Neuronal stem cell (in vitro differentiated cells): ENCODE measurements around the gene KRT8.
A peak's percentile ranks its signal among the peaks of the same experiment; 100 is the strongest.

Experiments used
- DNase-seq: peaks from one replicate; pipeline ENCODE4 v3.0.0-alpha.2; 2013; ENCODE audit warnings: low spot score
- H2AFZ ChIP-seq: one replicate; pipeline ENCODE4 v1.6.1; 2013; ENCODE audit warnings: mild to moderate bottlenecking, low read length, inconsistent platforms
- H2AK5ac ChIP-seq: 2 replicates; pipeline ENCODE4 v1.6.1; 2013; ENCODE audit warnings: low read depth, mild to moderate bottlenecking, inconsistent platforms, low read length, moderate library complexity, mixed read lengths
- H2BK120ac ChIP-seq: 2 replicates; pipeline ENCODE4 v1.6.1; 2013; ENCODE audit warnings: low read depth, mild to moderate bottlenecking, inconsistent platforms, low read length, moderate library complexity, mixed read lengths
- H2BK12ac ChIP-seq: one replicate; pipeline ENCODE4 v1.6.1; 2013; ENCODE audit warnings: low read length, inconsistent platforms
- H2BK15ac ChIP-seq: 2 replicates; pipeline ENCODE4 v1.6.1; 2013; ENCODE audit warnings: mild to moderate bottlenecking, low read length, inconsistent platforms, mixed read lengths
- H2BK5ac ChIP-seq: one replicate; pipeline ENCODE4 v1.6.1; 2013; ENCODE audit warnings: inconsistent platforms, mild to moderate bottlenecking, low read length, moderate library complexity
- H3K14ac ChIP-seq: one replicate; pipeline ENCODE4 v1.6.1; 2013; ENCODE audit warnings: low read length, inconsistent platforms
- H3K18ac ChIP-seq: 2 replicates; pipeline ENCODE4 v1.6.1; 2013; ENCODE audit warnings: low read length, inconsistent platforms
- H3K23ac ChIP-seq: 2 replicates; pipeline ENCODE4 v1.6.1; 2013; ENCODE audit warnings: low read depth, mild to moderate bottlenecking, mixed read lengths, low read length, inconsistent platforms; ENCODE audit not compliant: poor library complexity
- H3K27ac ChIP-seq: replicated peaks from 3 replicates; pipeline ENCODE4 v1.5.1; 2013; ENCODE audit warnings: low read length, inconsistent platforms
- H3K27me3 ChIP-seq, 3 experiments: 2 replicates each; pipeline ENCODE4 v1.6.1; 2013; ENCODE audit warnings: low read length in 3 of 3, mild to moderate bottlenecking in 2 of 3, inconsistent platforms in 1 of 3, low read depth in 1 of 3, mixed read lengths in 1 of 3, moderate library complexity in 1 of 3; ENCODE audit not compliant: control insufficient read depth in 3 of 3, insufficient read depth in 3 of 3
- H3K36me3 ChIP-seq, 2 donors: replicated peaks in 1 of 2; 2 replicates each; pipeline ENCODE4 v1.6.1; 2013; ENCODE audit warnings: low read length in 2 of 2; ENCODE audit not compliant: control insufficient read depth in 2 of 2, insufficient read depth in 2 of 2
- H3K4ac ChIP-seq: 2 replicates; pipeline ENCODE4 v1.6.1; 2013; ENCODE audit warnings: inconsistent platforms, mild to moderate bottlenecking, low read length, moderate library complexity
- H3K4me1 ChIP-seq, 2 donors: 1 replicate in 1 of 2; 2 replicates in 1 of 2; pipeline ENCODE4 v1.6.1; 2013; ENCODE audit warnings: low read length in 2 of 2, low read depth in 1 of 2; ENCODE audit not compliant: control insufficient read depth in 2 of 2, insufficient read depth in 1 of 2
- H3K4me2 ChIP-seq: one replicate; pipeline ENCODE4 v1.6.1; 2013; ENCODE audit warnings: mild to moderate bottlenecking, low read length, inconsistent platforms; ENCODE audit not compliant: insufficient read depth, poor library complexity, severe bottlenecking
- H3K4me3 ChIP-seq, 2 donors: 2 replicates each; pipeline ENCODE4 v1.5.1; 2013; ENCODE audit warnings: low read length in 2 of 2, mild to moderate bottlenecking in 2 of 2, inconsistent platforms in 1 of 2, moderate library complexity in 1 of 2
- H3K79me1 ChIP-seq: one replicate; pipeline ENCODE4 v1.6.1; 2013; ENCODE audit warnings: low read depth, mild to moderate bottlenecking, inconsistent platforms, low read length, moderate library complexity
- H3K9ac ChIP-seq: one replicate; pipeline ENCODE4 v1.6.1; 2013; ENCODE audit warnings: mild to moderate bottlenecking, low read depth, low read length, inconsistent platforms; ENCODE audit not compliant: poor library complexity
- H3K9me3 ChIP-seq, 2 donors: replicated peaks in 1 of 2; 2 replicates each; pipeline versions ENCODE3 to v1.6.1; 2013; ENCODE audit warnings: low read length in 2 of 2, mild to moderate bottlenecking in 2 of 2, inconsistent platforms in 1 of 2, low read depth in 1 of 2, mixed read lengths in 1 of 2, moderate library complexity in 1 of 2; ENCODE audit not compliant: control insufficient read depth in 2 of 2, insufficient read depth in 1 of 2
- H4K8ac ChIP-seq: one replicate; pipeline ENCODE4 v1.6.1; 2013; ENCODE audit warnings: low read depth, mild to moderate bottlenecking, inconsistent platforms, low read length, moderate library complexity
- H4K91ac ChIP-seq: one replicate; pipeline ENCODE4 v1.6.1; 2013; ENCODE audit warnings: low read length, low read depth, mild to moderate bottlenecking, inconsistent platforms; ENCODE audit not compliant: poor library complexity
- WGBS, 2 donors: extraction: QIAGEN DNeasy Blood & Tissue Kit; methylation state at CpG; one replicate each; pipeline ENCODE4 v1.1.7; 2013; ENCODE audit warnings: missing lambda C conversion rate in 2 of 2, mixed read lengths in 1 of 2; ENCODE audit not compliant: insufficient read length in 2 of 2, insufficient replicate concordance in 1 of 2; ENCODE audit errors: extremely low coverage in 2 of 2; 5-methylcytosine and 5-hydroxymethylcytosine counted together

KRT8 gene

DNA sequence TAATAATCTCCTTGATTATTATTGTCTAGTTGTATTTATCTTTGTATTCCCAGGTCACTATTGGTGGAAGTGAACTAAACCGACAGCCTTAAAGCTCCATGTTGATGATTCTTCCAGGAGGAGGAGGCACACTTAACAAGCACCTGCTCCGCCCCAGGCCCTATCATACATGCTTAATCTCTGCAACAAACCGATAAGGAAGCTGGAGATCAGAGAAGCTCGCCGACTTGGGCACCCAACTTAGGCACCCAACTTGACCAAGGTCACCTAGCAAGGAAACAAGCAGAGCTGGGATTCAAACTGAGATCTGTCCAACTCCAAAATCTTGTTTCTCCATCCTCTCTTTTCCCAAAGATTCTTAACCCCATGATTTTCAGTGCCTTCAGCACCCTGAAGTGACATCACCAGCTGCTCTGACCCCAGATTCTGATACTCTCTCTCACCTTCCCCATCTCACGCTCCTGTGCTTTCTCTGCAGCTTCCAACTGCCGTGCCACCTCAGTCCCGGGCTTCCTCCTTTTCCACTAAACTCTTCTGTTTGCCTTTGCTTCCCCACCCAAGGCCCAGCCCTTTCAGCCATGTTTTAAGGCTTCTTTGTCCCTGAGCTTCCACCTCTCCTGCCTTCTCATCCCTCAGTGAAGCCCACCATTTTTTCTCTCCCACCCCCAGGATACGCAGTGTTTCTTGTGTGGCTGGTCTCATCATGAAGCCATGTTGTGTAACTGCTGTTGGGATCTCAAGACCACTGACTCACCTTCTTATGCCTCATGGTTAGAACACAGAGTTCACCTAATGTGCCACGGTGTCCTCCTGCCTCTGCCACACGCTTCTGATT lies 37.4 kb upstream of the KRT8 start:
- H3K23ac ChIP-seq: no peak overlapping the region
- H3K9me3 ChIP-seq: peaks cover 0 to 1% of the 10 kb centered on the region in 2 donors
- H3K79me1 ChIP-seq: no peaks in the 10 kb centered on the region
- H3K36me3 ChIP-seq: no peaks in the 10 kb centered on the region
- peak overlapping the region; percentile 15 for H3K18ac ChIP-seq
- H4K8ac ChIP-seq: no peak overlapping the region
- H3K4ac ChIP-seq: no peak overlapping the region
- no peak overlapping the region for H3K14ac ChIP-seq
- no peak overlapping the region for H3K4me3 ChIP-seq
- H3K4me1 ChIP-seq: peaks cover 2 to 34% of the 10 kb centered on the region in 2 donors
- no peak overlapping the region for H2AK5ac ChIP-seq
- DNase-seq: no peak
- no CpG with 5 or more reads among the region's 11 CpGs for WGBS, 2 donors
- no peak overlapping the region for H2BK120ac ChIP-seq
- peaks cover 0 to 40% (median 0%) of the 10 kb centered on the region in 3 experiments for H3K27me3 ChIP-seq
- H2BK5ac ChIP-seq: no peak overlapping the region
- no peak overlapping the region for H2BK12ac ChIP-seq
- no peak overlapping the region for H2AFZ ChIP-seq
- H3K27ac ChIP-seq: no peak overlapping the region
- H3K4me2 ChIP-seq: no peak overlapping the region
- H4K91ac ChIP-seq: no peak overlapping the region
- H2BK15ac ChIP-seq: no peak overlapping the region
- no peak overlapping the region for H3K9ac ChIP-seq

DNA sequence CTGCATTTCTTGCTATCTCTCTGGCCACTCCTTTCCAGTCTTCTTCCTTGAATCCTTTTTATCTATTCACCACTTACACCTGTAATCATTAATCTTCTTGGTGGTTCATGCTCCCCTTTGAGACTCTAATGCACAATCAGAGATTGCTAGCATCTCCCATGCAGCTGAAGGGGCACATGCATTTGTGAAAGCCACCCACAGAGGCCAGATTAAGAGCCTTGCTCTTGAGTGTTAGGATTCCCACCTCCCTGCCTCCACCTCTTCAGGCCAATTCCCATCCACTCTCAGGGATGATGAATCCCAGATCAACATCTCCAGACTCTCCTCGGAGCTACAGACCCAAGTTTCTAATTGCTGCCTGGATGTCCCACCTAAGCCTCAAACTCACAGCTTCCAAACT lies 24.7 kb upstream of the KRT8 start:
- Histone ChIP-seq H3K14ac (no peak overlapping the region), H2AFZ (no peak overlapping the region), H3K9me3 (no peaks in the 10 kb centered on the region), H2BK12ac (no peak overlapping the region), H4K91ac (no peak overlapping the region), H2BK120ac (no peak overlapping the region), H2BK5ac (no peak overlapping the region), H2AK5ac (no peak overlapping the region), H3K18ac (no peak overlapping the region), H3K23ac (no peak overlapping the region), H3K27ac (no peak overlapping the region), H4K8ac (no peak overlapping the region), H3K79me1 (no peaks in the 10 kb centered on the region), H3K4me2 (no peak overlapping the region), H3K4me3 (no peak overlapping the region), H3K36me3 (no peaks in the 10 kb centered on the region), H2BK15ac (no peak overlapping the region), H3K4me1 (peaks cover 5 to 28% of the 10 kb centered on the region in 2 donors), H3K27me3 (no peaks in the 10 kb centered on the region), H3K9ac (no peak overlapping the region), H3K4ac (no peak overlapping the region)
- WGBS, 2 donors: no CpG with 5 or more reads among the region's 1 CpG
- no peak for DNase-seq

DNA sequence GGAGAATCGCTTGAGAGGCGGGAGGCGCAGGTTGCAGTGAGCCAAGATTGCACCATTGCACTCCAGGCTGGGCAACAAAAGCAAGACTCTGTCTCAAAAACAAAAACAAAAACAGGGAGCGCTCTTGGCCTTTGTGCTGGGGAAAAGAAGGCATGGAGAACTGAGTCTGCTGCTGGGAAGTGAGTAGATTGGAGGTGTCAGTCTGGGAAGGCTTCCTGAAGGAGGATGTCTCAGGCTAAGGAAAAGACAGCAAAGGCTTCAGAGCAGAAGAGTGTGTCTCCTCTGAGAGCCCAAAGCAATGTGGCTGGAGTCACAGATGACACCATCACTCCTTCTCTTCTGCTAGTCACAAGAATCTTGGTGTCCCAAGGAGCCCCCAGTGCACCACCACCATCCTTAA lies 23.1 kb upstream of the KRT8 start:
- H2BK120ac ChIP-seq: no peak overlapping the region
- no peak overlapping the region for H4K91ac ChIP-seq
- H3K27me3 ChIP-seq: no peaks in the 10 kb centered on the region
- peak overlapping the region; percentile 2 for H2AK5ac ChIP-seq
- H2AFZ ChIP-seq: no peak overlapping the region
- H3K4me3 ChIP-seq: no peak overlapping the region
- no peak overlapping the region for H3K14ac ChIP-seq
- H3K79me1 ChIP-seq: no peaks in the 10 kb centered on the region
- H3K9ac ChIP-seq: no peak overlapping the region
- no peak overlapping the region for H3K4me2 ChIP-seq
- no peak overlapping the region for H3K18ac ChIP-seq
- H2BK5ac ChIP-seq: no peak overlapping the region
- no peak overlapping the region for H3K23ac ChIP-seq
- no peaks in the 10 kb centered on the region for H3K9me3 ChIP-seq
- H3K4me1 ChIP-seq: peaks cover 5 to 28% of the 10 kb centered on the region in 2 donors
- H3K36me3 ChIP-seq: no peaks in the 10 kb centered on the region
- H2BK15ac ChIP-seq: no peak overlapping the region
- no peak for DNase-seq
- no peak overlapping the region for H3K27ac ChIP-seq
- no CpG with 5 or more reads among the region's 4 CpGs for WGBS, 2 donors
- no peak overlapping the region for H4K8ac ChIP-seq
- H2BK12ac ChIP-seq: no peak overlapping the region
- H3K4ac ChIP-seq: no peak overlapping the region

DNA sequence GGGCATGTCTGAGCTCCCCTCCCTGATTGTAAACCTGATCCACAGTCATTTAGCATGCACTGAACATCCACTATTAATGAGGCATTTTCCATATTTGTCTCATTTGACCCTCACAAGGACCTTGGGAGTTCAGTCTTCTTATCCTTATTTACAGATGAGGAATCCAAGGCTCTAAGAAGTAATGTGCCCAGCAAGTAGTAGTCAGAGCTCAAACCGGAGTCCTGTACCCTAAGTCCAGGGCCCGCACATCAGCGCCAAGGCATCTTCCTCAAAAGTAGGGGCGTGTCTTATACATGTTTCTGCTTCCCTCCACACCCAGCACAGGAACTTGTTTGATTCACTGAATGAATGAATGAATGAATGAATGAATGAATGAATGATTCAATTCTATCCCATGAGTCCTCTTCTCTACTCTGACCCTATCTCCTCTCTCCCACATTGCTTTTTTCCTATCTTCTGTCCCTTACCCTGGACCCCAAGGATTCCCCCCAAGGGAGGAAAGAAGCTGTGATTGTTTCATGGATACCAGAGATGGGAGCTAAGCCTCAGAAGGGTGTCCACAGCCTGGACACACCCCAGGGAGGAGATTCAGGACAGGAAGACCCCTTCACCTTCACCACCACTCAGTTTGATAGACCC lies 21.8 kb upstream of the KRT8 start:
- Histone ChIP-seq H3K27ac (no peak overlapping the region), H4K8ac (no peak overlapping the region)

More for the DNA sequence above, 21.8 kb upstream of the KRT8 start:
- Histone ChIP-seq H3K23ac (no peak overlapping the region), H3K9ac (no peak overlapping the region), H3K27me3 (no peaks in the 10 kb centered on the region), H2AFZ (peak overlapping the region; percentile 35), H2AK5ac (no peak overlapping the region), H3K36me3 (no peaks in the 10 kb centered on the region), H3K79me1 (no peaks in the 10 kb centered on the region), H3K4me1 (peaks cover 5 to 28% of the 10 kb centered on the region in 2 donors), H2BK15ac (no peak overlapping the region), H2BK5ac (peak overlapping the region; percentile 49), H3K14ac (no peak overlapping the region), H3K4me3 (no peak overlapping the region), H2BK120ac (no peak overlapping the region), H3K4me2 (no peak overlapping the region), H3K4ac (no peak overlapping the region), H4K91ac (peak overlapping the region; percentile 50), H3K9me3 (no peaks in the 10 kb centered on the region), H3K18ac (peak overlapping the region; percentile 69), H2BK12ac (peak overlapping the region; percentile 86)
- DNase-seq: no peak
- no CpG with 5 or more reads among the region's 4 CpGs for WGBS, 2 donors
